HepG2 (cell line): ENCODE measurements around the gene HBE1. TPM values are rescaled to one million over a fixed set of nuclear protein-coding genes. Genes with fewer than 3 reads are reported as not detected.

ENCODE experiments used
- ATAC-seq: fragments of 200-7000 bp; cut with Tn5 transposase; 3 replicates; pipeline ENCODE4 v1.9.1; 2020; ENCODE audit warnings: mild to moderate bottlenecking, moderate library complexity
- BruUV-seq: library from RNA; stranded (reverse); fragments of 400-500 nt; replicated peaks from 2 replicates; lab custom pipeline; 2021; lab: Mats Ljungman, UMichigan
- CTCF ChIA-PET: fragments of 300-600 bp; formaldehyde crosslinking; extraction: SDS; loops from one replicate; lab custom pipeline; 2021; ENCODE audit warnings: low total read pairs, inconsistent platforms, low intra/inter-chr PET ratio; lab: Yijun Ruan, JAX
- POLR2A ChIA-PET: fragments of 350-600 bp; sonication (Branson Sonifier 250); formaldehyde crosslinking; loops from one replicate; lab custom pipeline; 2020; ENCODE audit warnings: antibody characterized with exemption, inconsistent platforms; lab: Yijun Ruan, JAX
- DNase-seq: peaks from one replicate; pipeline ENCODE4 v3.0.0-alpha.2; 2015; ENCODE audit warnings: low spot score
- FAIRE-seq: peaks from 3 replicates; lab custom pipeline; 2011; peaks lifted over from hg19 to GRCh38; lab: Jason Lieb, UNC
- H2AFZ ChIP-seq: one replicate; pipeline ENCODE4 v1.6.1; 2011; ENCODE audit warnings: low read length, inconsistent platforms
- H3K27ac ChIP-seq: fragments of 300-600 bp; 3 replicates; pipeline ENCODE4 v1.8.0; 2011; ENCODE audit warnings: mixed run types, mild to moderate bottlenecking, mixed read lengths, low read length, inconsistent platforms; ENCODE audit not compliant: insufficient read depth; ENCODE audit errors: extremely low read length
- H3K27me3 ChIP-seq, 2 experiments: fragments of 200-600 bp in 1 of 2; 2 replicates in 1 of 2; 3 replicates in 1 of 2; pipeline versions ENCODE4 v1.6.0 to v1.8.0; 2011; ENCODE audit warnings: low read length in 2 of 2, mild to moderate bottlenecking in 2 of 2, moderate library complexity in 2 of 2, inconsistent platforms in 1 of 2; ENCODE audit not compliant: insufficient read depth in 2 of 2, control insufficient read depth in 1 of 2
- H3K36me3 ChIP-seq, 2 experiments: fragments of 200-600 bp in 1 of 2; replicated peaks in 1 of 2; 2 replicates in 1 of 2; 3 replicates in 1 of 2; pipeline versions ENCODE4 v1.5.1 to v1.8.0; 2011; ENCODE audit warnings: low read length in 2 of 2, inconsistent platforms in 1 of 2; ENCODE audit not compliant: insufficient read depth in 2 of 2, control insufficient read depth in 1 of 2
- H3K4me1 ChIP-seq: 2 replicates; pipeline ENCODE4 v1.5.1; 2012; ENCODE audit warnings: low read length, inconsistent platforms; ENCODE audit not compliant: insufficient read depth
- H3K4me2 ChIP-seq: 2 replicates; pipeline ENCODE4 v1.6.0; 2011; ENCODE audit warnings: low read depth, low read length, inconsistent platforms
- H3K4me3 ChIP-seq, 3 experiments: fragments of 200-600 bp in 1 of 3; sonication (generic), shearing (Covaris generic) in 1 of 3; replicated peaks in 1 of 3; 2 replicates each; pipeline ENCODE4 v1.5.1; 2011 to 2016; ENCODE audit warnings: low read length in 3 of 3, inconsistent platforms in 2 of 3, low read depth in 2 of 3, mild to moderate bottlenecking in 2 of 3, control low read depth in 1 of 3, mixed read lengths in 1 of 3; ENCODE audit not compliant: insufficient read depth in 1 of 3
- H3K79me2 ChIP-seq: one replicate; pipeline ENCODE4 v1.6.1; 2011; ENCODE audit warnings: low read length, inconsistent platforms; ENCODE audit not compliant: insufficient read depth
- H3K9ac ChIP-seq: 2 replicates; pipeline ENCODE4 v1.6.0; 2011; ENCODE audit warnings: mild to moderate bottlenecking, low read depth, low read length, inconsistent platforms; ENCODE audit not compliant: insufficient read depth
- H3K9me3 ChIP-seq: 2 replicates; pipeline ENCODE4 v1.5.1; 2012; ENCODE audit warnings: mild to moderate bottlenecking, low read length
- H4K20me1 ChIP-seq: 2 replicates; pipeline ENCODE4 v1.6.0; 2011; ENCODE audit warnings: inconsistent platforms, mild to moderate bottlenecking, low read length, moderate library complexity; ENCODE audit not compliant: insufficient read depth
- ADNP ChIP-seq: sonication (generic); formaldehyde crosslinking; IDR thresholded peaks from 2 replicates; pipeline ENCODE4 v1.4.0; 2020; ENCODE audit warnings: missing genetic modification reagents
- HHEX ChIP-seq: IDR thresholded peaks from 2 replicates; pipeline ENCODE4 v1.6.1; 2016; ENCODE audit warnings: control low read depth
- MEIS2 ChIP-seq: sonication (generic); formaldehyde crosslinking; IDR thresholded peaks from 2 replicates; pipeline ENCODE4 v1.9.0; 2021; ENCODE audit warnings: mild to moderate bottlenecking, missing genetic modification reagents
- NR2C2 ChIP-seq: sonication (generic); formaldehyde crosslinking; IDR thresholded peaks from 2 replicates; pipeline ENCODE4 v1.4.0; 2020; ENCODE audit warnings: missing genetic modification reagents, mild to moderate bottlenecking, moderate library complexity, borderline replicate concordance
- SETDB1 ChIP-seq: sonication (generic); formaldehyde crosslinking; IDR thresholded peaks from 2 replicates; pipeline ENCODE4 v1.5.1; 2020; ENCODE audit warnings: missing genetic modification reagents, mild to moderate bottlenecking, borderline replicate concordance
- ZIK1 ChIP-seq: sonication (generic); formaldehyde crosslinking; IDR thresholded peaks from 2 replicates; pipeline ENCODE4 v1.5.0; 2020; ENCODE audit warnings: mild to moderate bottlenecking, low read depth, missing genetic modification reagents, borderline replicate concordance
- ZNF44 ChIP-seq: sonication (generic); formaldehyde crosslinking; IDR thresholded peaks from 2 replicates; pipeline ENCODE4 v1.5.1; 2020; ENCODE audit warnings: mild to moderate bottlenecking, missing genetic modification reagents
- ZNF720 ChIP-seq: sonication (generic); formaldehyde crosslinking; IDR thresholded peaks from 2 replicates; pipeline ENCODE4 v1.4.0; 2020; ENCODE audit warnings: missing genetic modification reagents
- WGBS: methylation state at CpG from one replicate; pipeline ENCODE4 v1.1.6; 2017; ENCODE audit warnings: low lambda C conversion rate; 5-methylcytosine and 5-hydroxymethylcytosine counted together
- in situ Hi-C: cut with HindIII; loops from 2 replicates; pipeline ENCODE4 v1.10.0; 2017; ENCODE audit warnings: low pct_unique_long_range_greater_than_20kb; ENCODE audit not compliant: extremely low pct_ligation_motif_present
- intact Hi-C: fragments of 100-400 bp; cut with micrococcal nuclease; formaldehyde crosslinking; loops from one replicate; pipeline ENCODE4 v1.10.0; 2022; ENCODE audit not compliant: unreplicated experiment
- polyA plus RNA-seq, 8 experiments: library from polyadenylated mRNA; depleted of rRNA in 3 of 8; stranded (reverse) in 7 of 8; unstranded in 1 of 8; fragments of >200 nt; fragmentation: Illumina TruSeq in 4 of 8; extraction: Trizol in 4 of 8; gene quantifications; 2 replicates each; pipeline versions ENCODE4 v1.2.1 to v1.2.3, GENCODE V29; 2011 to 2016; ENCODE audit warnings: low read depth in 4 of 8, missing spikeins in 1 of 8, mixed read lengths in 1 of 8; ENCODE audit not compliant: insufficient read depth in 1 of 8
- total RNA-seq, 5 experiments: library from RNA; depleted of rRNA; stranded (reverse); fragments of >200 nt; fragmentation: Illumina TruSeq; extraction: Trizol; gene quantifications; 2 replicates each; pipeline ENCODE4 v1.2.3, GENCODE V29; 2016; ENCODE audit warnings: low read depth in 1 of 5
- TF ChIP-seq, protein P1 (sequence below): sonication (generic); formaldehyde crosslinking; IDR thresholded peaks from 2 replicates; pipeline ENCODE4 v1.4.0; 2020; ENCODE audit warnings: missing genetic modification reagents, borderline replicate concordance
- TF ChIP-seq, protein P2 (sequence below): sonication (generic); formaldehyde crosslinking; IDR thresholded peaks from 2 replicates; pipeline ENCODE4 v1.4.0; 2020; ENCODE audit warnings: missing genetic modification reagents, low read depth, mild to moderate bottlenecking, borderline replicate concordance
- TF ChIP-seq, protein P3 (sequence below): sonication (generic); formaldehyde crosslinking; conservative IDR thresholded peaks from 2 replicates; pipeline ENCODE4 v1.8.1; 2023; ENCODE audit warnings: missing genetic modification reagents

HBE1 gene
- total and polyA plus RNA-seq, 2 of the 13 experiments (the other 11 are each of a cell fraction or from before 2014, with no cell fraction given): 0.24 to 0.35 TPM

DNA sequence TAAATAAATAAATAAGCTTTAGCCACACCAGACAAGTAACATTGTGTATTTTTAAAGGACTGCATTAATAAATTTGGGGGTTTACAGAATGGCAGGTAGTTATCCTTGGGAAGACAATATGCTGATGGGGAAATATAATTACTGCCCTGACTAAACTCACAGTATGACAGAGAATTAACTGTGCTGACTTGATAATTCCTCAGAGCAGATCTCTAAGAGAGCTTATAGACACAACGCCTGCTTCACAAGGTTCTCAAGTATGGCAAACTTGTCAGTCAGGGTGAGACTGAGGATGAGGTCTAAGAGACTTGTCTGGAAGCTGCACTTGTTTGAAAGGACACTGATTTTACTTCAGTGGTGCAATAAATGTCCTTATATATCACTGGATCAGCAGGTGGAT is 28.7 kb upstream of the HBE1 start:
- intact Hi-C loops: no loop called here
- H3K9me3 ChIP-seq: no peaks in the 10 kb centered on the region
- POLR2A ChIA-PET: no interaction called here
- DNase-seq (no peak), FAIRE-seq (no peak)
- H3K9ac ChIP-seq: no peak overlapping the region
- H3K4me2 ChIP-seq: no peak overlapping the region
- TF ChIP-seq, protein P1, sequence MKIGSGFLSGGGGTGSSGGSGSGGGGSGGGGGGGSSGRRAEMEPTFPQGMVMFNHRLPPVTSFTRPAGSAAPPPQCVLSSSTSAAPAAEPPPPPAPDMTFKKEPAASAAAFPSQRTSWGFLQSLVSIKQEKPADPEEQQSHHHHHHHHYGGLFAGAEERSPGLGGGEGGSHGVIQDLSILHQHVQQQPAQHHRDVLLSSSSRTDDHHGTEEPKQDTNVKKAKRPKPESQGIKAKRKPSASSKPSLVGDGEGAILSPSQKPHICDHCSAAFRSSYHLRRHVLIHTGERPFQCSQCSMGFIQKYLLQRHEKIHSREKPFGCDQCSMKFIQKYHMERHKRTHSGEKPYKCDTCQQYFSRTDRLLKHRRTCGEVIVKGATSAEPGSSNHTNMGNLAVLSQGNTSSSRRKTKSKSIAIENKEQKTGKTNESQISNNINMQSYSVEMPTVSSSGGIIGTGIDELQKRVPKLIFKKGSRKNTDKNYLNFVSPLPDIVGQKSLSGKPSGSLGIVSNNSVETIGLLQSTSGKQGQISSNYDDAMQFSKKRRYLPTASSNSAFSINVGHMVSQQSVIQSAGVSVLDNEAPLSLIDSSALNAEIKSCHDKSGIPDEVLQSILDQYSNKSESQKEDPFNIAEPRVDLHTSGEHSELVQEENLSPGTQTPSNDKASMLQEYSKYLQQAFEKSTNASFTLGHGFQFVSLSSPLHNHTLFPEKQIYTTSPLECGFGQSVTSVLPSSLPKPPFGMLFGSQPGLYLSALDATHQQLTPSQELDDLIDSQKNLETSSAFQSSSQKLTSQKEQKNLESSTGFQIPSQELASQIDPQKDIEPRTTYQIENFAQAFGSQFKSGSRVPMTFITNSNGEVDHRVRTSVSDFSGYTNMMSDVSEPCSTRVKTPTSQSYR (CRISPR knock-in tag): no peak
- no peak for TF ChIP-seq MEIS2 (CRISPR knock-in tag)
- TF ChIP-seq, protein P2, sequence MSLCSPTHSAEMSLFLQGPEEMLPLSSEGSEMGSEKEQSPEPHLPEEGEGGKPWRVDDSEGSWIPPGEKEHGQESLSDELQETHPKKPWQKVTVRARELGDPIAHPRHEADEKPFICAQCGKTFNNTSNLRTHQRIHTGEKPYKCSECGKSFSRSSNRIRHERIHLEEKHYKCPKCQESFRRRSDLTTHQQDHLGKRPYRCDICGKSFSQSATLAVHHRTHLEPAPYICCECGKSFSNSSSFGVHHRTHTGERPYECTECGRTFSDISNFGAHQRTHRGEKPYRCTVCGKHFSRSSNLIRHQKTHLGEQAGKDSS (CRISPR knock-in tag): no peak
- TF ChIP-seq, all 625 proteins: peak for 0
- in situ Hi-C loops: no loop called here
- Histone ChIP-seq H3K36me3 (no peaks in the 10 kb centered on the region), H3K27ac (no peak overlapping the region), H3K4me3 (no peak overlapping the region), H3K27me3 (no peaks in the 10 kb centered on the region), H3K79me2 (no peaks in the 10 kb centered on the region), H4K20me1 (no peaks in the 10 kb centered on the region), H3K4me1 (no peaks in the 10 kb centered on the region), H2AFZ (no peak overlapping the region)
- CTCF ChIA-PET: no interaction called here
- WGBS: 0% methylated on average over 1 of the region's 1 CpG
- ATAC-seq: no peak
- no TSS peak for BruUV-seq

DNA sequence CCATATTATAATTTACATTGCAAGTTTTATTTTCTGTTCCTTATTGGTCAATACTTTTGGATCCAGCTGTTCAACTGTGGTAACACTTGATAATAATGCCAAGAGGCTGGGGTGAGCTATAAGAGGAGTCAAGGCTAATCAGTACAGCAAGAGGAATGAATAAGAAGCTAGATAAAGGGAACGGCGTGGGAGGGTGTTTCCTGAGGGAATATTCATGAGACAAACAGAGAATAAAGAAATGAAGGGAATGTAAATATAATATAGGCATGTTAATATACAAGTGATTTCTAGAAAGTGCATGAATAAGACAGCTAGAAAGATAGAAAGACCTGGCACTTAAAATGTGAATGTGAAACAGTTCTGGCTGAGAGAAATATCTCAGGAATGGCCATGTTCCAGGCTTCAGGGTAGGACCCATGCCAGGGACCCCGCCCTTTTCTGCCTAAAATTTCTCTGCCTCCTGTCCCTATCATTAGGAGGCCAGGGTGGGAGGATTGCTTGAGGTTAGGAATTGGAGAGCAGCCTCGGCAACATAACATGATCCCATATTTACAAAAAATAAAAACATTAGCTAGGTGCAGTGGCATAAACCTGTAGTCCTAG is 28.1 kb upstream of the HBE1 start:
- Histone ChIP-seq H3K4me1 (no peaks in the 10 kb centered on the region), H3K27me3 (no peaks in the 10 kb centered on the region), H4K20me1 (no peaks in the 10 kb centered on the region), H3K79me2 (no peaks in the 10 kb centered on the region), H3K4me2 (no peak overlapping the region), H3K27ac (no peak overlapping the region), H3K9ac (no peak overlapping the region), H2AFZ (no peak overlapping the region), H3K4me3 (no peak overlapping the region), H3K36me3 (no peaks in the 10 kb centered on the region), H3K9me3 (no peaks in the 10 kb centered on the region)
- in situ Hi-C loops (no loop called here), intact Hi-C loops (no loop called here)
- DNase-seq (no peak), FAIRE-seq (no peak), ATAC-seq (no peak)
- no TSS peak for BruUV-seq
- 2% methylated on average over 4 of the region's 4 CpGs for WGBS
- CTCF ChIA-PET: no interaction called here
- POLR2A ChIA-PET: no interaction called here
- TF ChIP-seq, protein P3, sequence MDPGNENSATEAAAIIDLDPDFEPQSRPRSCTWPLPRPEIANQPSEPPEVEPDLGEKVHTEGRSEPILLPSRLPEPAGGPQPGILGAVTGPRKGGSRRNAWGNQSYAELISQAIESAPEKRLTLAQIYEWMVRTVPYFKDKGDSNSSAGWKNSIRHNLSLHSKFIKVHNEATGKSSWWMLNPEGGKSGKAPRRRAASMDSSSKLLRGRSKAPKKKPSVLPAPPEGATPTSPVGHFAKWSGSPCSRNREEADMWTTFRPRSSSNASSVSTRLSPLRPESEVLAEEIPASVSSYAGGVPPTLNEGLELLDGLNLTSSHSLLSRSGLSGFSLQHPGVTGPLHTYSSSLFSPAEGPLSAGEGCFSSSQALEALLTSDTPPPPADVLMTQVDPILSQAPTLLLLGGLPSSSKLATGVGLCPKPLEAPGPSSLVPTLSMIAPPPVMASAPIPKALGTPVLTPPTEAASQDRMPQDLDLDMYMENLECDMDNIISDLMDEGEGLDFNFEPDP: no peak
- TF ChIP-seq ADNP (no peak), ZNF720 (CRISPR knock-in tag) (no peak), SETDB1 (CRISPR knock-in tag) (no peak), ZNF44 (CRISPR knock-in tag) (no peak), HHEX (CRISPR knock-in tag) (no peak), ZIK1 (CRISPR knock-in tag) (no peak), NR2C2 (CRISPR knock-in tag) (no peak)
